Measurements from ENCODE around the gene RNF213.

Gene RNF213

GRCh38 chr17:80423536-80424225 lies 163.0 kb downstream of the RNF213 start:
- no peaks in the 10 kb centered on the region for H3K9me2 ChIP-seq (replicated peaks; ENCODE audit: insufficient read depth, low read length)
- H3K27ac ChIP-seq (ENCODE audit: low read depth, low read length): no peak overlapping the region
- H3K4me3 ChIP-seq (ENCODE audit: insufficient read depth, low read length, poor library complexity, severe bottlenecking): no peak overlapping the region
- H3K9me3 ChIP-seq (ENCODE audit: insufficient read depth, low read length): no peaks in the 10 kb centered on the region
- no peaks in the 10 kb centered on the region for H3K36me3 ChIP-seq (ENCODE audit: low read length)
- H3K27me3 ChIP-seq (ENCODE audit: low read length): no peaks in the 10 kb centered on the region
- H3F3A ChIP-seq (ENCODE audit: insufficient read depth): no peaks in the 10 kb centered on the region
- TF ChIP-seq CTCF (IDR thresholded peaks at IDR 0.05; ENCODE audit: insufficient read depth, low read length, poor library complexity, severe bottlenecking) (no peak), EZH2phosphoT487 (conservative IDR thresholded peaks at IDR 0.05; ENCODE audit: low read length) (no peak)
- H2AFZ ChIP-seq (ENCODE audit: low read depth, low read length, severe bottlenecking): no peak overlapping the region
- no peaks in the 10 kb centered on the region for H4K20me1 ChIP-seq (ENCODE audit: low read depth, low read length)
- no peaks in the 10 kb centered on the region for H3K79me2 ChIP-seq (ENCODE audit: insufficient read depth, low read length)
- H3K9ac ChIP-seq (ENCODE audit: low read length): no peak overlapping the region
- no peak overlapping the region for H3K4me2 ChIP-seq (ENCODE audit: low read depth, low read length, poor library complexity, severe bottlenecking)

- H3K9me2 ChIP-seq (replicated peaks; ENCODE audit: insufficient read depth, low read length): no peaks in the 10 kb centered on the region
- H3K9me3 ChIP-seq (ENCODE audit: insufficient read depth, low read length): no peaks in the 10 kb centered on the region
- H3K4me2 ChIP-seq (ENCODE audit: low read depth, low read length, poor library complexity, severe bottlenecking): no peak overlapping the region
- H3K79me2 ChIP-seq (ENCODE audit: insufficient read depth, low read length): no peaks in the 10 kb centered on the region
- no peaks in the 10 kb centered on the region for H3F3A ChIP-seq (ENCODE audit: insufficient read depth)
- H3K9ac ChIP-seq (ENCODE audit: low read length): no peak overlapping the region
- no peaks in the 10 kb centered on the region for H3K27me3 ChIP-seq (ENCODE audit: low read length)
- H3K27ac ChIP-seq (ENCODE audit: low read depth, low read length): no peak overlapping the region
- H3K4me3 ChIP-seq (ENCODE audit: insufficient read depth, low read length, poor library complexity, severe bottlenecking): no peak overlapping the region
- H2AFZ ChIP-seq (ENCODE audit: low read depth, low read length, severe bottlenecking): no peak overlapping the region
- no peak for TF ChIP-seq CTCF (IDR thresholded peaks at IDR 0.05; ENCODE audit: insufficient read depth, low read length, poor library complexity, severe bottlenecking)
- TF ChIP-seq EZH2phosphoT487 (conservative IDR thresholded peaks at IDR 0.05; ENCODE audit: low read length): no peak
- H4K20me1 ChIP-seq (ENCODE audit: low read depth, low read length): no peaks in the 10 kb centered on the region
- H3K36me3 ChIP-seq (ENCODE audit: low read length): no peaks in the 10 kb centered on the region
These were observed 163.6 kb downstream of the RNF213 start for GRCh38 chr17:80424261-80424660.

GRCh38 chr17:80424878-80425765 lies 164.5 kb downstream of the RNF213 start:
- no peak overlapping the region for H2AFZ ChIP-seq (ENCODE audit: low read depth, low read length, severe bottlenecking)
- H3K9ac ChIP-seq (ENCODE audit: low read length): no peak overlapping the region
- H3K79me2 ChIP-seq (ENCODE audit: insufficient read depth, low read length): no peaks in the 10 kb centered on the region
- H3K9me2 ChIP-seq (replicated peaks; ENCODE audit: insufficient read depth, low read length): no peaks in the 10 kb centered on the region
- H3K36me3 ChIP-seq (ENCODE audit: low read length): no peaks in the 10 kb centered on the region
- H3K4me2 ChIP-seq (ENCODE audit: low read depth, low read length, poor library complexity, severe bottlenecking): no peak overlapping the region
- no peaks in the 10 kb centered on the region for H4K20me1 ChIP-seq (ENCODE audit: low read depth, low read length)
- no peaks in the 10 kb centered on the region for H3K27me3 ChIP-seq (ENCODE audit: low read length)
- no peaks in the 10 kb centered on the region for H3K9me3 ChIP-seq (ENCODE audit: insufficient read depth, low read length)
- no peaks in the 10 kb centered on the region for H3F3A ChIP-seq (ENCODE audit: insufficient read depth)
- no peak overlapping the region for H3K4me3 ChIP-seq (ENCODE audit: insufficient read depth, low read length, poor library complexity, severe bottlenecking)
- TF ChIP-seq CTCF (IDR thresholded peaks at IDR 0.05; ENCODE audit: insufficient read depth, low read length, poor library complexity, severe bottlenecking) (no peak), EZH2phosphoT487 (conservative IDR thresholded peaks at IDR 0.05; ENCODE audit: low read length) (no peak)
- no peak overlapping the region for H3K27ac ChIP-seq (ENCODE audit: low read depth, low read length)

Data from SU-DHL-6 (cell line).